NCI-H82 (cell line): ENCODE measurements around the gene MRPL42.
"Not testable (repeated sequence)": the region's sequence is repeated elsewhere in the genome, so short reads cannot be mapped to it uniquely, and the experiment has no call there.

Experiments used
- DNase-seq: peaks from one replicate; lab custom pipeline; 2025; lab: John Stamatoyannopoulos, UW

Gene MRPL42

DNA sequence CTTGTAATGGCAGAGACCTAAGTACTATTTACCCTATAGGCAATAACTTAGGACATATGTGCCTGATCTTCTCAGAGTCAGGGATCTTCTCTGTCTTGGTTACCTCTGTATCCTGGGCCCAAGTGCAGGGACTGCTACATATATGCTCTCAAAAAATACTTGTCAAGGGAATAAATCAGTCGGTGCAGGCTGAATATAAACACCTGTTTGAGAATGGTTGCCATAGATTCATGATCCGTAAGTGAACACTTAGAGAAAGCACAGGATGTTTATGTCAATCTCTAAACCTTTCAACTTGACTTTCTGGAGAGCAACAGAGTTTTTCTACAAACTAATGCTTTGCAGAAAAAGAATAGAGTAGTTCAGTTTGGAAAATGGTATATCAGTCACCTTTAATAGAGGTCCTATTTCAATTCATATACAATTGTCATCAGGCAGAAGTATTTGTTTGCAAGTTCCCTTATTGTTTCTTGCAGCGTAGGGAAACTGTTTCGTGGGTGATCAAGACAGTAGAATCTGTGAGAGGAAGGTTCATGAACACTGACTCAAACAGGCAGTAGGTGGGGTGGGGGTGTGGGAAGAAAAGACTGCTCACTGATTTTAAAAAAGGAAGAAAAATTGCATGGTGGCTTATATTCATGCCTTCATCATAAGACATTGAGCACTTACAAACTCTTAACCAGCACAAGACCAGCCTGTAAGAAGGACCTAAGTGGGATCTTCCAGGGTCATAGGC, 19.6 kb upstream of the MRPL42 start:
- no peak for DNase-seq

DNA sequence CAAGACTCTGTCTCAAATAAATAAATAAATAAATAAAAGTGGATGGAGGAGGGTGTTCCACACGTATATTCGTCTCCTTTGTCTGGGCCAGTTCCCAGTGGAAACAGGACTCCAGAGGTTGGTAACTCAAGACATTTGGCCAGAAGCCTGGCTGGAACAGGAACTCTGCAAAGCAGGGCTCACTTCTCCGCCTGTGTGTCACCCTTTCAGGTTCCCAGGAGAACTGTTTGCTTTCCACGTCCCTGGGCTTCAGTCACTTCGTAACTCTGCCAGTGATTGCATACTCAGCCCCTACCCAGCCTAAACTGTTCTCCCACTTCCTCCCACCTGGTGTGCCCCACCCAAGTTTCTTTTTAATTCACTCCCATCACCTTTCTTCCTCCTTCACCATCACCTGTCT, 18.5 kb upstream of the MRPL42 start:
- DNase-seq = no peak

DNA sequence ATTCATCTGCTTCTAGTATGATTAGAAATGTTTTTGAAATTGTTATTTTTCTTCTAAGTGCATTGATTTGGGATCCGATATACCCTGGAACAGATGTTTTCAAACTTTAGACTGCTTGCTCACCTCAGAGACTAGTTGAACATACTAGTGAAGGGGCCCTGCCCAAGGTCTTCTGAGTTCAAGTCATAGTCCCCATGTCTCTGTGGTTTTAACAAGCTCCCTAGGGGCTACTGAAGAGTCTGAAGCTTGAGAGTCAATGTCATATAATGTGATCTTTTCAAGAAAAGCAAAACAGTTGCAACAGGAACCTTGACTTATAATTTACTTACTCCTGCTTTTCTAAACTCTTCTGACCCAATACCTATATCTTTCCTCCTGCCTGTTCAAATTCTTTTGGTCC, 18.0 kb upstream of the MRPL42 start:
- DNase-seq = no peak

DNA sequence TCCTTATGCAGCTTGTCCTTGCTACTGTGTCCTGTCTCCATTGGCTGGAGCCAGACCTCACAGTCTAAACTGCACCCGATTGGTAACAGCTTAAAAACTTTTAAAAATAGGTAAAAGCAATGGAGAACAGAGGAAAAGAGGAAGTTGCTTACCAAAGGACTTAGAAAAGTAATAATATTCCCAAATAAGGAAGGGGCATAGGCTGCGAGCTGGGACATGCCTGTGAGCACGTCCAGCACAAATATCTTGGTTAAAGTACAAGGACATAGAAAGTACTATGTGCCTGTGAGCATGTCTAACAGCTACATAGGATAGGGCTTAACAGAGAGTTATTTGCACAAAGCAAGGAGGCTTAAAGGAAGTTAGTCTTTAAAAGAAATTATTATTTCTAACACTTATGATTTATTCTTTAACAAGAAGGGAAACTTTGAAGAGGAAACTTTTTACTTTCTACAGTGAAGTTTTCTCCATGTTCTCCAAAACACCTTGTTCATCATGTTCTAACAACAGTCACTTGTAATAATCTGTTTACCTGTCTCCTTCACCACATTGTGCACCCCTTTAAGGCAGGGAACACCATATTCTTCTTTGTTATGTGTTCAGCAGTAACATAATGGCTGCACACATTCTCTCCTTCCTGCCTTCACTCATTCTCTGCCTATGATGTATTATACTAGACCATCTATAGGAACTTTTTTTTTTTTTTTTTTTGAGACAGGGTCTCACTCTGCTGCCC, 15.7 kb upstream of the MRPL42 start:
- DNase-seq = peak; percentile 24

DNA sequence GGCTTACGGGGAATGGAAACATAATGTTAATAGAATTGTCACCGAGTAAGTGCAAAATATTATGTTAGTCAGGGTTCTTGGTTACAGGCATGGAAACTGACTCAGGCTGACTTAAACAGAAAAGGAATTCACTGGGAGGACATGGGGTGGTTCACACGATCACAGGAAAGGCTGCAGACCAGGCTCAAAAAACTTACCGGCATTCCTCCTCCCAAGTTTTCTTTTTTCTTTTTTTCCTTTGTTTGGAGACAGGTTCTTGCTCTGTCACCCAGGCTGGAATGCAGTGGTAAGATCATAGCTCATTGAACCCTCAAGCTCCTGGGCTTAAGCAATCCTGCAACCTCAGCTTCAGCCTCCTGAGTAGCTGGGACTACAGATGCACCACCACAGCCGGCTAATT, 13.7 kb upstream of the MRPL42 start:
- DNase-seq = no peak

DNA sequence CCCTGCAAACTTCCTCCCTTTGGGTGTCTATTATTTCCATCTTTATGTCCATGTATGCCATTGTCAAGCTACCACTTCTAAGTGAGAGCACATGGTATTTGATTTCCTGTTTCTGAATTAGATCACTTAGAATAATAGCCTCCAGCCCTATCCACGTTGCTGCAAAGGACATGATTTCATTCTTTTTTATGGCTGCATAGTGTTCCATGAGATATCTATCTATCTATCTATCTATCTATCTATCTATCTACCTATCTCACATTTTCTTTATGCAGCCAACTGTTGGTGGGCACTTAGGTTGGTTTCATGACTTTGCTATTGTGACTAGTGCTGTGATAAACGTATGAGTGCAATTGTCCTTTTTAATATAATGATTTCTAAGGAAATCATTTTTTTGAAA, 11.2 kb upstream of the MRPL42 start:
- DNase-seq = no peak

DNA sequence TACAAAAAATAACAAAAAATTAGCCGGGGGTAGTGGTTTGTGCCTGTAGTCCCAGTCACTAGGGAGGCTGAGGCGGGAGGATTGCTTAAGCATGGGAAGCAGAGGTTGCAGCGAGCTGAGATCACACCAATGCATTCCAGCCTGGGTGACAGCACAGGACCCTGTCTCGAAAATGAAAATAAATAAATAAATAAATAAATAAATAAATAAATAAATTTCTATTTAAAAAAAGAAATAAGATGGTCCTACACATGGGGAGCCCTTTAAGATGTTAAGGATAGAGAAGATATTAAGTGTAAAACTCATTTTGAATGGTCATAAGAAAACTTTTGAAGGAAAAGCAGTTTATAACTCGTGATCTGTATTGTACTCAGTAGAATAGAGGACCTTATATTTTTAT, 8.2 kb upstream of the MRPL42 start:
- no peak for DNase-seq

DNA sequence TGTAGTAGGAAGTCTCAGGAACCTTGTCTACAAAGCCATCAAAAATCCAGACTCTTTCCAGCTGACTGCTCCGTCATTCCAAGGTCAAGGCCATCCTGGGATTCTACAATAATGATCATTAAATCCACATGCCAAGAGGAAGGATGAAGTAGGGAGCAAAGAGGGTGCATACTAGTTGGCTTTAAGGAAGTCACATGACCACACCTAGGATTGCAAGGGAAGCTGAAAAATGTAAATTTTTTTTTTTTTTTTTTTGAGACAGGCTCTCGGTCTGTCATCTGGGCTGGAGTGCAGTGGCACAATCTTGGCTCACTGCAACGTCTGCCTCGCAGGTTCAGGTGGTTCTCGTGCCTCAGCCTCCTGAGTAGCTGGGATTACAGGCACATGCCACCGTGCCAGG, 7.3 kb upstream of the MRPL42 start:
- no peak for DNase-seq

DNA sequence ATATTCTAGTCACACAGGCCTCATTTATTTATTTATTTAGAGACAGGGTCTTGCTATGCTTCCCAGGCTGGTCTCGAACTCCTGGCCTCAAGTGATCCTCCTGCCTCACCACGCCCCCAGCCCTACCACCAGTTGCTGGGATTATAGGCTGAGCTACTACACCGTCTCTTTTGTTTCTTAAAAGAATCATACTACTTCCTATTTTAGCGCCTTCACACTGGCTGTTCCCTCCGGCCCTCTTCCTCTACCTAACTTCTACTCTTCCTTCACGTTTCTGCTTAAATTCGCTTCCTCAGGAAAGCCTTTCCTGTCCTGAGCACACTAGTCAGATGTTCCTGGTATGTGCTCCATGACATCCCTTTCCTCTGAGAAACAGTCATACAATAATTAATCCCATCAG, 6.4 kb upstream of the MRPL42 start:
- DNase-seq = no peak

DNA sequence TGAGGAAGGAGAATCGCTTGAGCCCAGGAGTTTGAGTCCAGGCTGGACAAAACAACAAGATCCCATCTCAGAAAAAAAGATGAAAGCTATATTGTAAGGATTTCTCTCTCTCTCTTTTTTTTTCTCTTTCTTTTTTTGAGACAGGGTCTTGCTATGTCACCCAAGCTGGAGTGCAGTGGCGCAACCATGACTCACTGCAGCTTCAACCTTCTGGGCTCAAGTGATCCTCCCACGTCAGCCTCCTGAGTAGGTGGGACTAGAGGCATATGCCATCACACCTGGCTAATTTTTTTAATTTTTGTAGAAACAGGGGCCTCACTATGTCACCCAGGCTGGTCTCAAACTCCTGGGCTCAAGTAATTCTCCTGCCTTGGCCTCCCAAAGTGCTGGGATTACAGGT, 5.8 kb upstream of the MRPL42 start:
- no peak for DNase-seq

DNA sequence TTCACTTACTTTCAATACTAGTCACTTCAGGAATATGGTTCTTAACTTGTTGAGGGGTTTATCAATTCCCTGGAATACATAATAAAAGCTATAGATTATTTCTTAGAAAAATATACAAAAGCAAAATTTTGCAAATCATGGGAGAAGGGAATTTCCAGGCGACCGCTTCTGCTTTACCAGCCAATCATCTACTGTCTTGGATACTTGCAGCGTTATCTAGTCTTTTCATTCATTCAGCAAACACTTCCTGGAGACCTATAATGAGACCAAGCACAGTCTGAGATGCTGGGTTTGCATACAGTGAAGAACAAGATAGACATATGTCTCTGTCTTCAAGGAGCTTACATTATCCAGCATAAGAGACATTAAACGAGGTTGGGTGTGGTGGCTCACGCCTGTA, 1.5 kb upstream of the MRPL42 start:
- DNase-seq = no peak

DNA sequence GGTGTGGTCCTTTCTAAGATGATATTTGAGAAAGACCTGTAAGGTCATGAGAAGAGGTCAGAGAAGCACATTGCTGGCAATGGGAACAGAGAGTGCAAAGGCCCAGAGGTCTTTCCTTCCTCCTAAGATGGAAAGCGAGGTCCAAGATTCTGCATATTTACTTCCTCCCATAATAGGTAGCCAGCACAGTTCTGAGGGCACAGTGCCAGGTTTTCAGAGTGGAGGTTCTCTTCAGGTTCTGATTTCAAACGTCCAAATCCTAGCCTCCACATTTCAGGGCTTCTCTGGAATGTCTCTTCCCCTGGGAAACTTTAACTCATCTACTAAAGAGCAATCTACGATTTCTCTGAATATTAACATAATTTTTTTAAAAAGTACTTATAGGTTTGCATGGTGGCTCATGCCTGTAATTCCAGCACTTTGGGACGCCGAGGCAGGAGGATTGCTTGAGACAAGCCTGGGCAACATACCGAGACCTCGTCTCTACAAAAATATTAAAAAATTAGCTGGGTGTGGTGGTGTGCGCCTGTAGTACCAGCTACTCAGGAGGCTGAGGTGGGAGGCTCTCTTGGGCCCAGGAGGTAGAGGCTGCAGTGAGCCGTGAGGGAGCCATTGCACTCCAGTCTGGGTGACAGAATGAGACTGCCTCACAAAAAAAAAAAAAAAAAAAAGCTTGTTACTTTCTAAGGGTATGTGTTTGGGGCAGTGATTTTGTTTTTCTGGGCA, 526 bp upstream of the MRPL42 start:
- DNase-seq = no peak

DNA sequence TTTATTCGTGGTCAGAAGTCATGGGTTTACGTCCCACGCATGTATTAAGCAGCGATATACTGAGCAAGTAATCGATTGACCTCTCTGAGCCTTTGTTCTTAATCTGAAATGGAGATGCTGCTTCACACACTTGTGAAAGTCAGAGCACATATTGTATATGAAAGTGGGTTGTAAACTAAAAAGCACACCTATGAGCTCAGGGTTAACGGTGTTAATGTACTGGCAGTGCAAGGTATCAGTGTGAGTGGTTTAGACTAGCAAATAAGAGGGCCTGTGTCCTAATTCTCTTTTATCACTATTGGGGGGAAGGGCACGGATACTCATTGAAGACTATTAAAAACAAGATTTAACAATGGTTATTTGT, 676 bp downstream of the MRPL42 start:
- peak; percentile 54 for DNase-seq

DNA sequence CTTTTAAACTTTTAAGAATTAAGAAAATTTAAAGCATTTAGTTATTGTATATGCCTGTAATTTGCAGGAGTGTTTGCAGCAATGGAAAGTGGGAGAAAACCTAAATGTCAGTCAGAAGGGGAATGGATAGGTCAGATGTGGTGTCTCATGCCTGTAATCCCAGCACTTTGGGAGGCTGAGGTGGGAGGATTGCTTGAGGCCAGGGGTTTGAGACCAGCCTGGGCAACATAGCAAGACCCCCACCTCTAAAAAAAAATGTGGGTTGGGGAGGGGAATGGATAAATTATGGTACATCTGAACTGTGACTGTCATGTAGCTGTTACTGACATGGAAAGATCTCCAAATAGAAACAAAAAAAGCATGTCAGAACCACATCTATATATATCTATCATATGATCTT, 2.1 kb downstream of the MRPL42 start:
- no peak for DNase-seq

DNA sequence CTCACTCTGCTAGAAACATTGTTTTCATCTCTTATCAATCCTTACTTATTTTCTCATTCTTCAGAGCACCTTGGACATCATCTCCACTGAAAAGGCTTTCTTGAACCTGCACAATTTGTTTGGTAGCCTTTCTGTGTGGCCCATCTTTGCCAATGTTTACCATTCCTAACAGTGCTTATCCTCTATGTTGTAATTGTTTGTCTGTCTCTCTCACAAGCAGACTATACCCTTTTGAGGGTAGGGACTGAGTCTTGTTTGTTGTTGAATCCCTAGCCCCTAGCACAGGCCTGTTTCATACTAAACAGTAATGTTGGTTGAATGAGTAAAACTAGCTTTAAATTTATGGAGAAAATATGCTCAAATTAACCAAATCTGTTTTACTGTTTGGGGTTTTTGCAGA, 9.2 kb downstream of the MRPL42 start:
- DNase-seq = no peak

DNA sequence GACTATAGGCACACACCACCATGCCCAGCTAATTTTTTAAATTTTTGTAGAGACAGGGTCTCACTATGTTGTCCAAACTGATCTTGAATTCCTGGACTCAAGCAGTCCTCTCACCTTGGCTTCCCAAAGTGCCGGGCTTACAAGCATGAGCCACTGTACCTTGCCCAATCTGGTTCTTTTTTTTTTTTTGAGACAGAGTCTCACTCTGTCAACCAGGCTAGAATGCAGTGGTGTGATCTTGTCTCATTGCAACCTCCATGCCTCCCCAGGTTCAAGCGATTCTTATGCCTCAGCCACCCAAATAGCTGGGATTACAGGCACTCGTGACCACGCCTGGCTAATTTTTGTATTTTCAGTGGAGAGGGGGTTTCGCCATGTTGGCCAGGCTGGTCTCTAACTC, 15.4 kb downstream of the MRPL42 start:
- DNase-seq = no peak

DNA sequence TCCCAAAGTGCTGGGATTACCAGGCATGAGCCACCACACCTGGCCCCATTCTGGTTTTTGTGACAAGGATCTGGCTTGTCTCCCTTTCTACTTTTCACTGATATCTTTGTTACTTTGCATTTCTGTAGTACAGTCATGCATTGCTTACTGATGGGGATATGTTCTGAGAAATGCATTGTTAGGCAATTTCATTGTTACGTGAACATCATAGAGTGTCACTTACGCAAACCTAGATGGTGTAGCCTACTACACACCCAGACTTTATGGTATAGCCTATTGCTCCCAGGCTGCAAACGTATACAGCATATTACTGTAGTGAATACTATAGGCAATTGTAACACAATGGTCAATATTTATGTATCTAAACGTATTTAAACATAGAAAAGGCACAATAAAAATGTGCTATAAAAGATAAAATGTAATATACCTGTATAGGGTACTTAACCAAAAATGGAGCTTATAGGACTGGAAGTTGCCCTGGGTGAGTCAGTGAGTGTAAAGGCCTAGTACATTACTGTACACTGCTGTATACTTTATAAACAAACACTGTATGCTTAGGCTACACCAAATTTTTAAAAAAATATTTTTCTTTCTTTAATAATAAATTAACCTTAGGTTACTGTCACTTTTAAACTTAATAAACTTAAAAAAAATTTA, 16.0 kb downstream of the MRPL42 start:
- no peak for DNase-seq

DNA sequence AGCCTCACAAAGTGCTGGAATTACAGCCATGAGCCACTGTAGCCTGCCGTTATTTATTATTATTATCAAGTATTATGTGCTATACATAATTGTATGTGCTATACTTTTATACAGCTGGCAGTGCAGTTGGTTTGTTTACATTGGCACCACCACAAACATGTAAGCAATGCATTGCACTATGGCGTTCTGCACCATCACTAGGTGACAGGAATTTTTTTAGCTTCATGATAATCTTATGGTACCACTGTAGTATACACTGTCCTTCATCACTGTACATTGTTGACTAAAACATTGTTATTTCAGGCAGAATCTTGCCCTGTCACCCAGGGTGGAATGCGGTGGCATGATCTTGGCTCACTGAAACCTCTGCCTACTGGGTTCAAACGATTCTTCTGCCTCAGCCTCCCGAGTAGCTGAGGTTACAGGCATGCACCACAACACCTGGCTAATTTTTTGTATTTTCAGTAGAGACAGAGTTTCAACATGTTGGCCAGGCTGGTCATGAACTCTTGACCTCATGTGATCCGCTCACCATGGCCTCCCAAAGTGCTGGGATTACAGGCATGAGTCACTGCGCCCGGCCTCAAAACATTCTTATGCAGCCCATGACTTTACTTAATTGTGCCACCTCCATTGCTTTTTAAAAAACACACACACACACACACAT, 17.1 kb downstream of the MRPL42 start:
- DNase-seq = no peak

DNA sequence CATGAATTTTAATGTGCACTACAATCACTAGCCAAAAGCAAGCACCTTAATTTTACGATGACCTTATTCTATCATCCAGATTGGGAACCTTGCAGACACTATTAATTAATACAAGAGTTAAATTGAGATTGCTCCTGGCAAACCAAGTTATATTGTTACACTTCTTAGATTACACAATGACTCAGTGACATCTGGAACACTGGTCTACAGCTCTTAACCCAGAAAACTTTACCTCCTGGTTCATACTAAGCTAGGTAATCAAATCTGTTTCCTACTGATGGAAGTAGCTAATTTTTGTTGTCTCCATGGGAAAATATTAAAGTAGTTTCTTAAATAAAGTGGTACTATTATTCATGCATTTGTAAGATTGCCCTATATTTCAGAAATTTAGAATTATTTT, 25.5 kb downstream of the MRPL42 start:
- not testable (repeated sequence) for DNase-seq

DNA sequence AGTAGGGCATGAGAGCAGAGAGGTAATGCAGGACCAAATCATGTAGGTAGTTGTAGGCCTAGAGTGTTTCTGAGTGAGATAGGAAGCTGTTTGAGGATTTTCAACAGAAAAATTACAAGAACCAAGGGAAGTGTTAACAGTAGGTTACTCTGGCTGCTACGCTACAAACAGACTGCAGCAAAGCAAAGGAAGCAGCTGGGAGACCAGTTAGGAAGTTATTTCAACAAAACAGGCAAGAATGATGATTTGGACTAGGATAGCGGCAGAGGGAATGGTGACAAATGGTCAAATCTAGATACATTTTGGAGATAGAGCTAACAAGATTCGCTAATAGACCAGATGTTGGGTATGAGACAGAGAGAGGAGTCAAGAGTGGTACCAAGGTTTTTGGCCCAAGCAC, 26.8 kb downstream of the MRPL42 start:
- no peak for DNase-seq

DNA sequence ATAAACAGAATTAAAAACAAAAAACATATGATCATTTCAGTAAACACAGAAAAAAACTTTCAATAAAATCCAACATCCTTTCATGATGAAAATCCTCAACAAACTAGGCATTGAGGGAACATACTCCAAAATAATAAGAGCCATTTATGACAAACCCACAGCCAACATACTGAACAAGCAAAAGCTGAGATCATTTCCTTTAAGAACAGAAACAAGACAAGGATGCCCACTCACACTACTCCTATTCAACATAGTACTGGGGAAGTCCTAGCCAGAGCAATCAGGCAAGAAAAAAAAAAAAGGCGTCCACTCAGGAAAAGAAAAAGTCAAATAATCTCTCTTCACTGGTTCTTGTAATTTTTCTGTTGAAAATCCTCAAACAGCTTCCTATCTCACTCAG, 30.1 kb downstream of the MRPL42 start:
- DNase-seq = no peak

DNA sequence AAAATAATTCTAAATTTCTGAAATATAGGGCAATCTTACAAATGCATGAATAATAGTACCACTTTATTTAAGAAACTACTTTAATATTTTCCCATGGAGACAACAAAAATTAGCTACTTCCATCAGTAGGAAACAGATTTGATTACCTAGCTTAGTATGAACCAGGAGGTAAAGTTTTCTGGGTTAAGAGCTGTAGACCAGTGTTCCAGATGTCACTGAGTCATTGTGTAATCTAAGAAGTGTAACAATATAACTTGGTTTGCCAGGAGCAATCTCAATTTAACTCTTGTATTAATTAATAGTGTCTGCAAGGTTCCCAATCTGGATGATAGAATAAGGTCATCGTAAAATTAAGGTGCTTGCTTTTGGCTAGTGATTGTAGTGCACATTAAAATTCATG, 31.5 kb downstream of the MRPL42 start:
- not testable (repeated sequence) for DNase-seq
